ENCODE measurements around the gene YAE1. TPM values are rescaled to one million over a fixed set of nuclear protein-coding genes. Genes with fewer than 3 reads are reported as not detected.
"Not testable (repeated sequence)": the region's sequence is repeated elsewhere in the genome, so short reads cannot be mapped to it uniquely, and the experiment has no call there.

The YAE1 gene
- total RNA-seq, result 16.2 and 22.3 TPM in 2 replicates

- peak; percentile 74 for DNase-seq
Observed at GRCh38 chr7:39566023-39566921, at the start of gene YAE1. Gene YAE1, plus strand, starts transcription at chr7:39566404. Its CDS starts 15 bp downstream, at chr7:39566419.

- no peak for DNase-seq
Observed at GRCh38 chr7:39516498-39516897, 49.7 kb upstream of the YAE1 start.

- DNase-seq, result no peak
Observed at GRCh38 chr7:39517240-39517639, 49.0 kb upstream of the YAE1 start.

GRCh38 chr7:39525926-39526325 lies 40.3 kb upstream of the YAE1 start:
- DNase-seq, result no peak

- no peak for DNase-seq
Observed at GRCh38 chr7:39526666-39527065, 39.5 kb upstream of the YAE1 start.

GRCh38 chr7:39527296-39527695 lies 38.9 kb upstream of the YAE1 start:
- DNase-seq, result peak; percentile 43

GRCh38 chr7:39527951-39528350 lies 38.3 kb upstream of the YAE1 start:
- DNase-seq, result no peak

- DNase-seq, result no peak
Observed at GRCh38 chr7:39528849-39529248, 37.4 kb upstream of the YAE1 start.

- DNase-seq, result no peak
Observed at GRCh38 chr7:39529582-39529981, 36.6 kb upstream of the YAE1 start.

- no peak for DNase-seq
Observed at GRCh38 chr7:39530971-39531370, 35.2 kb upstream of the YAE1 start.

- DNase-seq, result no peak
Observed at GRCh38 chr7:39531818-39532217, 34.4 kb upstream of the YAE1 start.

- DNase-seq, result no peak
Observed at GRCh38 chr7:39532832-39533231, 33.4 kb upstream of the YAE1 start.

GRCh38 chr7:39534599-39534998 lies 31.6 kb upstream of the YAE1 start:
- DNase-seq, result no peak

GRCh38 chr7:39535064-39535463 lies 31.1 kb upstream of the YAE1 start:
- no peak for DNase-seq

- no peak for DNase-seq
Observed at GRCh38 chr7:39535720-39536119, 30.5 kb upstream of the YAE1 start.

GRCh38 chr7:39536951-39537350 lies 29.3 kb upstream of the YAE1 start:
- DNase-seq, result no peak

- DNase-seq, result no peak
Observed at GRCh38 chr7:39539816-39540215, 26.4 kb upstream of the YAE1 start.

- DNase-seq, result no peak
Observed at GRCh38 chr7:39540320-39540719, 25.9 kb upstream of the YAE1 start.

GRCh38 chr7:39541511-39541910 lies 24.7 kb upstream of the YAE1 start:
- no peak for DNase-seq

GRCh38 chr7:39544774-39545173 lies 21.4 kb upstream of the YAE1 start:
- not testable (repeated sequence) for DNase-seq

GRCh38 chr7:39547336-39547735 lies 18.9 kb upstream of the YAE1 start:
- no peak for DNase-seq

- no peak for DNase-seq
Observed at GRCh38 chr7:39550411-39550810, 15.8 kb upstream of the YAE1 start.

GRCh38 chr7:39553436-39553835 lies 12.8 kb upstream of the YAE1 start:
- no peak for DNase-seq

- no peak for DNase-seq
Observed at GRCh38 chr7:39554583-39555165, 11.5 kb upstream of the YAE1 start.
